ENCODE data around the gene GPC5. TPM values are rescaled to one million over a fixed set of nuclear protein-coding genes. Genes with fewer than 3 reads are reported as not detected.
"Not testable (repeated sequence)": the region's sequence is repeated elsewhere in the genome, so short reads cannot be mapped to it uniquely, and the experiment has no call there.

Gene GPC5
- 0.90 to 6.7 TPM (median 0.99 TPM) in 3 replicates for total RNA-seq
- long read RNA-seq, result 0 reads

DNA sequence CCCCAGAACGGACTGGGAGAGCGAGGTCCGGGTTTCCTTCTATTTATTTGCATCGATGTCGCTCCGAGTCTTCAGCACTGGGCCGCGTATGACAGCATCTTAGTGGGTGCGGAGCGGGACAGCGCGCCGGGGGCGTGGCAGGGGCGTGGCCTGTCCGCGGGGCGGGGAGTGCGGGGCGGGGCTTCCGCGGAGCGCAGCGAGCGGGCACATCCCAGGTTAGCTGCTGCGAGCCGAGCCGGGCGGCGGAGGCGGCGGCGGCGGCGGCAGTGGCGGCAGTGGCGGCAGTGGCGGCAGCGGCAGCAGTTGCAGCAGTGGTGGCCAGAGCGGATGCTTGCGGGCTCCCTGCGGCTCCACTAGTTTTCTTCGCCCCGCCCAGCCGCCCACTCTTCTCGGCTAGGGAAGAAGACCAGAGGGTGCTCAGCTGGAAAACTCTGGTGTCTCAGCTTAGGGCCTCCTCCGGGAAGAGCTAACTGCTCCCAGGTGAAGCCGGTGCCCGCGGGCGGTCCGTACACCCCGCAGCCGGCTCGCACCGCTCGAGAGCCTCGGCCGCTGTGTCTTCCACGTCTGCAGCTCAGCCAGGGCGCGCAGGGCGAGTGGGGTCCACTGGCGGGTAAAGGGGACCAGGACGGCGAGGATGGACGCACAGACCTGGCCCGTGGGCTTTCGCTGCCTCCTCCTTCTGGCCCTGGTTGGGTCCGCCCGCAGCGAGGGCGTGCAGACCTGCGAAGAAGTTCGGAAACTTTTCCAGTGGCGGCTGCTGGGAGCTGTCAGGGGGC is at the start of gene GPC5:
Gene GPC5 (plus strand): TSS at position 209 of the 776 bp plus-strand sequence.
- peak within 1 kb of the TSS; percentile 14 for H3K27ac Mint-ChIP-seq (ENCODE audit: unreplicated experiment)
- no peaks in the 10 kb centered on the region for H3K9me3 Mint-ChIP-seq (ENCODE audit: low read depth)
- no peak for TF ChIP-seq CTCF (IDR thresholded peaks at IDR 0.05)
- DNase-seq (ENCODE audit: low spot score), result no peak
- H3K4me3 Mint-ChIP-seq (ENCODE audit: unreplicated experiment), result peak within 1 kb of the TSS; percentile 73
- peaks cover 30% of the 10 kb centered on the region for H3K27me3 Mint-ChIP-seq (ENCODE audit: low read depth)
- H3K36me3 Mint-ChIP-seq (ENCODE audit: low read depth), result no peaks in the 10 kb centered on the region
- peaks cover 5% of the 10 kb centered on the region for H3K4me1 Mint-ChIP-seq (ENCODE audit: low read depth)

DNA sequence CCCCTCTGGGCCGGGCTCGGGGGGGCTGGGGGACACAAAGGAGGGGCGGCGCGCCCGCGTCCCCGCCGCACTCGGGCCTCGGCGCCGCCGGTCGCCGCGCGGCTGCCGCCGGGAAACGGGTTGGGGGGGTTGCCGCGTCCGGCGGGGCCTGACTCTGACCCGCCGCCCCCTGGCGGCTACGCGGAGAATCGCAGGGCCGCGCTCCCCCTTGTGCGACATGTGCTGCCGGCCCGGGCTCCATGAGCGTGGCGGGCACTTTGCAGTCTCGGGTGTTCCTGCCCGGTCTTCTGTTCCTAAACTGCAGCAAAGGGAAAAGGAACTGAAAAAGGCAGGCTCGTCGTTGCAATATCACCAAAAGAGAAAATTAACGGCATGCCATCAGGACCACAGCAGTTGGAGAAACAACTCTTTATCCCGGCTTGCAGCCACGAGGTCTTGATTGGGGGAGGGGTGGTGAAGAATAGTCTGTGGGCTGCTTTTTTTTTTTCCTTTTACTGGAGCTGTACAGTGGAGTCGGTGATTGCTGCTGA is 49.5 kb upstream of the GPC5 start:
- Mint-ChIP-seq H3K4me1 (ENCODE audit: low read depth) (peaks cover 53% of the 10 kb centered on the region), H3K9me3 (ENCODE audit: low read depth) (no peaks in the 10 kb centered on the region), H3K36me3 (ENCODE audit: low read depth) (peaks cover 6% of the 10 kb centered on the region), H3K27ac (ENCODE audit: unreplicated experiment) (peak overlapping the region; percentile 93), H3K4me3 (ENCODE audit: unreplicated experiment) (peak overlapping the region; percentile 95), H3K27me3 (ENCODE audit: low read depth) (peaks cover 4% of the 10 kb centered on the region)
- peak; percentile 83 for TF ChIP-seq CTCF (IDR thresholded peaks at IDR 0.05)
- DNase-seq (ENCODE audit: low spot score), result peak; percentile 96

- H3K27me3 Mint-ChIP-seq (ENCODE audit: low read depth), result peaks cover 2% of the 10 kb centered on the region
- DNase-seq (ENCODE audit: low spot score), result no peak
- H3K27ac Mint-ChIP-seq (ENCODE audit: unreplicated experiment), result peak overlapping the region; percentile 57
- peaks cover 15% of the 10 kb centered on the region for H3K36me3 Mint-ChIP-seq (ENCODE audit: low read depth)
- TF ChIP-seq CTCF (IDR thresholded peaks at IDR 0.05), result no peak
- peaks cover 64% of the 10 kb centered on the region for H3K4me1 Mint-ChIP-seq (ENCODE audit: low read depth)
- peak overlapping the region; percentile 95 for H3K4me3 Mint-ChIP-seq (ENCODE audit: unreplicated experiment)
- no peaks in the 10 kb centered on the region for H3K9me3 Mint-ChIP-seq (ENCODE audit: low read depth)
These were observed 48.2 kb upstream of the GPC5 start for GRCh38 chr13:91349992-91350911.

- no peaks in the 10 kb centered on the region for H3K27me3 Mint-ChIP-seq (ENCODE audit: low read depth)
- H3K9me3 Mint-ChIP-seq (ENCODE audit: low read depth), result no peaks in the 10 kb centered on the region
- no peak for DNase-seq (ENCODE audit: low spot score)
- H3K36me3 Mint-ChIP-seq (ENCODE audit: low read depth), result peaks cover 19% of the 10 kb centered on the region
- peaks cover 64% of the 10 kb centered on the region for H3K4me1 Mint-ChIP-seq (ENCODE audit: low read depth)
- H3K4me3 Mint-ChIP-seq (ENCODE audit: unreplicated experiment), result no peak overlapping the region
- no peak for TF ChIP-seq CTCF (IDR thresholded peaks at IDR 0.05)
- no peak overlapping the region for H3K27ac Mint-ChIP-seq (ENCODE audit: unreplicated experiment)
These were observed 47.3 kb upstream of the GPC5 start for GRCh38 chr13:91351123-91351522.

- peaks cover 61% of the 10 kb centered on the region for H3K4me1 Mint-ChIP-seq (ENCODE audit: low read depth)
These were observed 46.4 kb upstream of the GPC5 start for GRCh38 chr13:91351980-91352379.

DNA sequence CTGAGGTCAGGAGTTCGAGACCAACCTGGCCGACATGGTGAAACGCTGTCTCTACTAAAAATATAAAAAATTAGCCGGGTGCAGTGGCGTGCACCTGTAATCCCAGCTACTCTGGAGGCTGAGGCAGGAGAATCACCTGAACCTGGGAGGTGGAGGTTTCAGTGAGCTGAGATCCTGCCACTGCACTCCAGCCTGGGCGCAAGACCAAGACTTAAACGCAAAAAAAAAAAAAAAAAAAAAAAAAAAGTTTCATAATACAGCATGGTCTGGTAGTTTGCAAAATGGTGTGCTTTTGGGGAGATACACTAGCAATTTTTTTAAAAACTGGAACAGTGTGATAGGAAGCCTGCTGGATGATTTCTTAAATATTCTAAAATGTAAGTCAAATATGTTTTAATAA is 45.5 kb upstream of the GPC5 start:
- peaks cover 23% of the 10 kb centered on the region for H3K36me3 Mint-ChIP-seq (ENCODE audit: low read depth)
- H3K27ac Mint-ChIP-seq (ENCODE audit: unreplicated experiment); H3K4me3 Mint-ChIP-seq (ENCODE audit: unreplicated experiment); H3K27me3 Mint-ChIP-seq (ENCODE audit: low read depth); DNase-seq (ENCODE audit: low spot score); H3K9me3 Mint-ChIP-seq (ENCODE audit: low read depth): not testable (repeated sequence)
- peaks cover 68% of the 10 kb centered on the region for H3K4me1 Mint-ChIP-seq (ENCODE audit: low read depth)

More at GRCh38 chr13:91351980-91352379, 46.4 kb upstream of the GPC5 start:
- Mint-ChIP-seq H3K36me3 (ENCODE audit: low read depth) (peaks cover 23% of the 10 kb centered on the region), H3K27me3 (ENCODE audit: low read depth) (no peaks in the 10 kb centered on the region), H3K4me3 (ENCODE audit: unreplicated experiment) (no peak overlapping the region), H3K9me3 (ENCODE audit: low read depth) (no peaks in the 10 kb centered on the region), H3K27ac (ENCODE audit: unreplicated experiment) (no peak overlapping the region)
- DNase-seq (ENCODE audit: low spot score), result no peak
- no peak for TF ChIP-seq CTCF (IDR thresholded peaks at IDR 0.05)

Measured in chondrocyte (in vitro differentiated cells).